Spleen (tissue), 11 donors: ENCODE data around the gene ZNF182. TPM values are rescaled to one million over a fixed set of nuclear protein-coding genes. Genes with fewer than 3 reads are reported as not detected.
"Not testable (repeated sequence)": the region's sequence is repeated elsewhere in the genome, so short reads cannot be mapped to it uniquely, and the experiment has no call there.

Source experiments
- DNase-seq: peaks from one replicate; pipeline ENCODE4 v3.0.0-alpha.2; 2020
- H3K27ac ChIP-seq, 8 donors: fragments of 200-600 bp; sonication (generic) in 7 of 8; 1 replicate in 4 of 8; 2 replicates in 4 of 8; pipeline versions ENCODE4 v1.5.0 to v1.8.0; 2016 to 2021; ENCODE audit warnings: inconsistent platforms in 4 of 8, mild to moderate bottlenecking in 4 of 8, moderate library complexity in 1 of 8
- H3K27me3 ChIP-seq, 7 donors: fragments of 200-600 bp; sonication (generic) in 6 of 7; replicated peaks in 1 of 7; 1 replicate in 4 of 7; 2 replicates in 3 of 7; pipeline versions ENCODE4 v1.5.0 to v1.8.0; 2016 to 2021; ENCODE audit warnings: inconsistent platforms in 3 of 7, mild to moderate bottlenecking in 1 of 7
- H3K36me3 ChIP-seq, 6 donors: fragments of 200-600 bp; sonication (generic) in 5 of 6; 1 replicate in 4 of 6; 2 replicates in 2 of 6; pipeline versions ENCODE4 v1.5.0 to v1.8.0; 2016 to 2021; ENCODE audit warnings: inconsistent platforms in 2 of 6
- H3K4me1 ChIP-seq, 6 donors: fragments of 200-600 bp; sonication (generic) in 5 of 6; 1 replicate in 3 of 6; 2 replicates in 3 of 6; pipeline versions ENCODE4 v1.5.0 to v1.8.0; 2016 to 2021; ENCODE audit warnings: inconsistent platforms in 3 of 6
- H3K4me3 ChIP-seq, 8 donors: fragments of 200-600 bp; sonication (generic) in 7 of 8; 1 replicate in 4 of 8; 2 replicates in 4 of 8; pipeline versions ENCODE4 v1.5.0 to v1.8.0; 2016 to 2021; ENCODE audit warnings: inconsistent platforms in 4 of 8, mild to moderate bottlenecking in 4 of 8, moderate library complexity in 2 of 8
- H3K9me3 ChIP-seq, 8 donors: fragments of 200-600 bp; sonication (generic) in 7 of 8; 1 replicate in 4 of 8; 2 replicates in 4 of 8; pipeline versions ENCODE4 v1.5.0 to v1.8.0; 2016 to 2021; ENCODE audit warnings: inconsistent platforms in 4 of 8
- CTCF ChIP-seq, 11 experiments: fragments of 200-600 bp in 7 of 11; fragments of 450-650 bp in 4 of 11; sonication (generic) in 4 of 11; IDR thresholded peaks in 8 of 11; conservative IDR thresholded peaks in 3 of 11; 1 replicate in 7 of 11; 2 replicates in 4 of 11; pipeline versions ENCODE4 v1.4.0 to v1.8.0; 2016 to 2021; ENCODE audit warnings: antibody characterized with exemption in 11 of 11, inconsistent platforms in 4 of 11, mild to moderate bottlenecking in 1 of 11
- POLR2A ChIP-seq, 3 donors: fragments of 450-650 bp; IDR thresholded peaks; one replicate each; pipeline ENCODE4 v1.5.1; 2017; ENCODE audit warnings: antibody characterized with exemption in 3 of 3, mild to moderate bottlenecking in 1 of 3
- POLR2AphosphoS5 ChIP-seq, 3 donors: sonication (generic); formaldehyde crosslinking; IDR thresholded peaks; one replicate each; pipeline ENCODE4 v1.5.1; 2017; ENCODE audit warnings: antibody characterized with exemption in 3 of 3
- WGBS, 5 donors: extraction: QIAGEN DNeasy Blood & Tissue Kit in 3 of 5; methylation state at CpG; one replicate each; pipeline versions ENCODE4 v1.1.5 to v1.1.7; 2013 to 2018; 5-methylcytosine and 5-hydroxymethylcytosine counted together
- intact Hi-C: fragments of 100-400 bp; cut with DNase I; formaldehyde crosslinking; loops from one replicate; pipeline ENCODE4 v1.15.0; 2023; ENCODE audit warnings: low total_unique reads
- polyA plus RNA-seq, 3 donors: library from polyadenylated mRNA; stranded (reverse); fragments of 200-250 nt; gene quantifications; one replicate each; pipeline ENCODE4 v1.2.1, GENCODE V29; 2013
- total RNA-seq, 7 donors: library from RNA; depleted of rRNA in 3 of 7; stranded (reverse); fragments of >200 nt in 3 of 7; fragmentation: NEBNext Ultra II Directional in 4 of 7; extraction: Animal tissue kit (Norgen Biotek cat#: 25700) in 4 of 7; gene quantifications; one replicate each; pipeline versions ENCODE4 v1.1.0 to v1.2.1, GENCODE V29; 2016 to 2021
- donor health status: healthy with polysubstance abuse.
- donor health status: DM: no; HTN: no; CAD: no; lungs with moderate emphysema.
- donor health status: DM: no; HTN: no; CAD: no.
- donor health status: Bipolar disorder and iron deficiency.
- donor health status: healthy.
- donor health status: DM: no; HTN: no; CAD: no.
- donor health status: DM: yes; HTN: yes; CAD: no.

Gene ZNF182
- total and polyA plus RNA-seq, 10 donors = 4.8 to 13.7 (median 7.6) TPM

- TF ChIP-seq POLR2AphosphoS5 (IDR thresholded peaks at IDR 0.05) = no peak
- no peak for TF ChIP-seq POLR2A (IDR thresholded peaks at IDR 0.05)
- TF ChIP-seq CTCF (IDR thresholded peaks at IDR 0.05 in 8 of 11, conservative IDR thresholded peaks at IDR 0.05 in 3 of 11) = no peak
- Histone ChIP-seq H3K9me3 (peaks cover 0 to 6% (median 0%) of the 10 kb centered on the region in 8 donors), H3K4me1 (no peaks in the 10 kb centered on the region), H3K27ac (no peak overlapping the region), H3K36me3 (no peaks in the 10 kb centered on the region), H3K27me3 (peaks cover 0 to 4% (median 0%) of the 10 kb centered on the region in 7 donors), H3K4me3 (no peak overlapping the region)
- WGBS, 5 donors = 84 to 98% (median 90%) methylated on average over 4 of the region's 4 CpGs
- intact Hi-C loops = no loop called here
- no peak for DNase-seq
These were observed 63.3 kb downstream of the ZNF182 start for GRCh38 chrX:47940448-47940847.

- no peaks in the 10 kb centered on the region for H3K36me3 ChIP-seq
- no peak overlapping the region for H3K27ac ChIP-seq
- peaks cover 0 to 4% (median 0%) of the 10 kb centered on the region in 7 donors for H3K27me3 ChIP-seq
- WGBS, 5 donors = 52 to 75% (median 64%) methylated on average over 3 of the region's 3 CpGs
- H3K4me3 ChIP-seq = peak overlapping the region in 1 of 8 donors; percentile 55
- intact Hi-C loops = no loop called here
- DNase-seq = no peak
- TF ChIP-seq POLR2A (IDR thresholded peaks at IDR 0.05) (no peak), CTCF (IDR thresholded peaks at IDR 0.05 in 8 of 11, conservative IDR thresholded peaks at IDR 0.05 in 3 of 11) (no peak), POLR2AphosphoS5 (IDR thresholded peaks at IDR 0.05) (no peak)
- no peaks in the 10 kb centered on the region for H3K9me3 ChIP-seq
- no peaks in the 10 kb centered on the region for H3K4me1 ChIP-seq
These were observed 66.9 kb downstream of the ZNF182 start for GRCh38 chrX:47936940-47937317.

- Histone ChIP-seq H3K27ac (no peak overlapping the region), H3K27me3 (peaks cover 0 to 4% (median 0%) of the 10 kb centered on the region in 7 donors), H3K4me3 (peak overlapping the region in 2 of 8 donors; percentile 23 to 55), H3K36me3 (no peaks in the 10 kb centered on the region), H3K9me3 (no peaks in the 10 kb centered on the region), H3K4me1 (no peaks in the 10 kb centered on the region)
- DNase-seq = no peak
- intact Hi-C loops = no loop called here
- 11 to 41% (median 15%) methylated on average over 14 to 15 of the region's 15 CpGs for WGBS, 5 donors
- TF ChIP-seq POLR2AphosphoS5 (IDR thresholded peaks at IDR 0.05) = no peak
- no peak for TF ChIP-seq POLR2A (IDR thresholded peaks at IDR 0.05)
- TF ChIP-seq CTCF (IDR thresholded peaks at IDR 0.05 in 8 of 11, conservative IDR thresholded peaks at IDR 0.05 in 3 of 11) = no peak
These were observed 67.4 kb downstream of the ZNF182 start for GRCh38 chrX:47936224-47936939.

GRCh38 chrX:47933946-47934345 lies 69.8 kb downstream of the ZNF182 start:
- Histone ChIP-seq H3K4me3 (no peak overlapping the region), H3K27me3 (peaks cover 0 to 4% (median 0%) of the 10 kb centered on the region in 7 donors), H3K27ac (no peak overlapping the region), H3K36me3 (no peaks in the 10 kb centered on the region), H3K9me3 (no peaks in the 10 kb centered on the region), H3K4me1 (no peaks in the 10 kb centered on the region)
- TF ChIP-seq POLR2A (IDR thresholded peaks at IDR 0.05) (no peak), CTCF (IDR thresholded peaks at IDR 0.05 in 8 of 11, conservative IDR thresholded peaks at IDR 0.05 in 3 of 11) (no peak), POLR2AphosphoS5 (IDR thresholded peaks at IDR 0.05) (no peak)
- no peak for DNase-seq
- intact Hi-C loops = no loop called here
- WGBS, 5 donors = 55 to 95% (median 62%) methylated on average over 5 of the region's 5 CpGs

- DNase-seq, H3K4me1 ChIP-seq, H3K36me3 ChIP-seq, H3K4me3 ChIP-seq, H3K9me3 ChIP-seq, intact Hi-C loops, H3K27me3 ChIP-seq, H3K27ac ChIP-seq: not testable (repeated sequence)
- 66 to 98% (median 90%) methylated on average over 3 of the region's 3 CpGs for WGBS, 5 donors
These were observed 71.8 kb downstream of the ZNF182 start for GRCh38 chrX:47931970-47932369.
